Measurements from ENCODE around the gene ATG4A. TPM values are rescaled to one million over a fixed set of nuclear protein-coding genes. Genes with fewer than 3 reads are reported as not detected.
A peak's percentile ranks its signal among the peaks of the same experiment; 100 is the strongest.

Gene ATG4A
- total RNA-seq, 1 donor: 17.3 TPM

- DNase-seq (ENCODE audit: low read depth): no peak
- H3K4me3 ChIP-seq (ENCODE audit: low read depth, low read length): no peak overlapping the region
- TF ChIP-seq CTCF (IDR thresholded peaks at IDR 0.05; ENCODE audit: insufficient read depth, low read depth, low read length): no peak
These were observed 82.3 kb downstream of the ATG4A start for GRCh38 chrX:108173874-108174273.

- H3K4me3 ChIP-seq (ENCODE audit: low read depth, low read length): no peak overlapping the region
- no peak for TF ChIP-seq CTCF (IDR thresholded peaks at IDR 0.05; ENCODE audit: insufficient read depth, low read depth, low read length)
- no peak for DNase-seq (ENCODE audit: low read depth)
These were observed 86.0 kb downstream of the ATG4A start for GRCh38 chrX:108177351-108178142.

GRCh38 chrX:108178143-108178498 is 86.5 kb downstream of the ATG4A start:
- no peak for DNase-seq (ENCODE audit: low read depth)
- no peak for TF ChIP-seq CTCF (IDR thresholded peaks at IDR 0.05; ENCODE audit: insufficient read depth, low read depth, low read length)
- H3K4me3 ChIP-seq (ENCODE audit: low read depth, low read length): no peak overlapping the region

- H3K4me3 ChIP-seq (ENCODE audit: low read depth, low read length): no peak overlapping the region
- peak; percentile 71 for DNase-seq (ENCODE audit: low read depth)
- TF ChIP-seq CTCF (IDR thresholded peaks at IDR 0.05; ENCODE audit: insufficient read depth, low read depth, low read length): no peak
These were observed 95.2 kb downstream of the ATG4A start for GRCh38 chrX:108186811-108187210.

GRCh38 chrX:108198420-108198819 is 106.8 kb downstream of the ATG4A start:
- no peak overlapping the region for H3K4me3 ChIP-seq (ENCODE audit: low read depth, low read length)
- no peak for TF ChIP-seq CTCF (IDR thresholded peaks at IDR 0.05; ENCODE audit: insufficient read depth, low read depth, low read length)
- peak; percentile 58 for DNase-seq (ENCODE audit: low read depth)

- H3K4me3 ChIP-seq (ENCODE audit: low read depth, low read length): no peak overlapping the region
- TF ChIP-seq CTCF (IDR thresholded peaks at IDR 0.05; ENCODE audit: insufficient read depth, low read depth, low read length): no peak
- DNase-seq (ENCODE audit: low read depth): no peak
These were observed 107.5 kb downstream of the ATG4A start for GRCh38 chrX:108199041-108199440.

GRCh38 chrX:108199691-108200090 is 108.1 kb downstream of the ATG4A start:
- DNase-seq (ENCODE audit: low read depth): peak; percentile 59
- peak; percentile 52 for TF ChIP-seq CTCF (IDR thresholded peaks at IDR 0.05; ENCODE audit: insufficient read depth, low read depth, low read length)
- no peak overlapping the region for H3K4me3 ChIP-seq (ENCODE audit: low read depth, low read length)
